Smooth muscle cell (in vitro differentiated cells): ENCODE measurements around the gene NUDCD3. TPM values are rescaled to one million over a fixed set of nuclear protein-coding genes. Genes with fewer than 3 reads are reported as not detected.

Experiments used
- DNase-seq: peaks from one replicate; lab custom pipeline; 2025; ENCODE audit not compliant: unreplicated experiment; lab: John Stamatoyannopoulos, UW
- H2AFZ ChIP-seq: fragments of 200-600 bp; sonication (generic); 2 replicates; pipeline ENCODE4 v1.6.0; 2016; ENCODE audit warnings: antibody characterized with exemption, low read depth, mild to moderate bottlenecking
- H3F3A ChIP-seq: fragments of 200-600 bp; sonication (generic); 2 replicates; pipeline ENCODE4 v1.6.0; 2017; ENCODE audit warnings: antibody characterized with exemption, low read depth
- H3K27ac ChIP-seq: fragments of 200-600 bp; sonication (generic); 2 replicates; pipeline ENCODE4 v1.5.1; 2016; ENCODE audit warnings: low read depth, mild to moderate bottlenecking
- H3K27me3 ChIP-seq: fragments of 200-600 bp; sonication (generic); 2 replicates; pipeline ENCODE4 v1.6.1; 2016; ENCODE audit warnings: low read depth, mild to moderate bottlenecking
- H3K36me3 ChIP-seq: fragments of 200-600 bp; sonication (generic); 2 replicates; pipeline ENCODE4 v1.5.1; 2016; ENCODE audit warnings: low read depth
- H3K4me1 ChIP-seq: fragments of 200-600 bp; sonication (generic); 2 replicates; pipeline ENCODE4 v1.5.1; 2016; ENCODE audit warnings: low read depth
- H3K4me2 ChIP-seq: fragments of 200-600 bp; sonication (generic); 2 replicates; pipeline ENCODE4 v1.6.0; 2016; ENCODE audit warnings: mild to moderate bottlenecking
- H3K4me3 ChIP-seq: fragments of 200-600 bp; sonication (generic); 2 replicates; pipeline ENCODE4 v1.5.1; 2016; ENCODE audit warnings: mild to moderate bottlenecking
- H3K79me2 ChIP-seq: fragments of 200-600 bp; sonication (generic); 2 replicates; pipeline ENCODE4 v1.6.0; 2016; ENCODE audit warnings: low read depth, mild to moderate bottlenecking
- H3K9ac ChIP-seq: fragments of 200-600 bp; sonication (generic); 2 replicates; pipeline ENCODE4 v1.6.0; 2016; ENCODE audit warnings: low read depth
- H3K9me3 ChIP-seq: fragments of 200-600 bp; sonication (generic); replicated peaks from 2 replicates; pipeline ENCODE4 v1.5.1; 2016; ENCODE audit warnings: low read depth
- H4K20me1 ChIP-seq: fragments of 200-600 bp; sonication (generic); 2 replicates; pipeline ENCODE4 v1.6.0; 2016; ENCODE audit warnings: low read depth
- WGBS: methylation state at CpG from one replicate; pipeline ENCODE4 v1.1.7; 2016; ENCODE audit warnings: low lambda C conversion rate; 5-methylcytosine and 5-hydroxymethylcytosine counted together
- polyA plus RNA-seq: library from polyadenylated mRNA; unstranded; fragments of >200 nt; fragmentation: Nextera tagmentation; extraction: Ambion mirVana; gene quantifications from 2 replicates; pipeline ENCODE4 v1.2.1, GENCODE V29; 2016
- total RNA-seq: library from RNA; depleted of rRNA; stranded (reverse); fragments of >200 nt; gene quantifications from 2 replicates; pipeline ENCODE4 v1.2.3, GENCODE V29; 2014
- TF ChIP-seq, protein P1 (sequence below): fragments of 200-600 bp; sonication (generic); IDR thresholded peaks from 2 replicates; pipeline ENCODE4 v1.5.1; 2017; ENCODE audit warnings: borderline replicate concordance, mild to moderate bottlenecking, antibody characterized with exemption; ENCODE audit not compliant: insufficient read depth, poor library complexity, severe bottlenecking

NUDCD3 gene
- total and polyA plus RNA-seq, 2 experiments from 2014 or later = 32.2 to 56.3 TPM

DNA sequence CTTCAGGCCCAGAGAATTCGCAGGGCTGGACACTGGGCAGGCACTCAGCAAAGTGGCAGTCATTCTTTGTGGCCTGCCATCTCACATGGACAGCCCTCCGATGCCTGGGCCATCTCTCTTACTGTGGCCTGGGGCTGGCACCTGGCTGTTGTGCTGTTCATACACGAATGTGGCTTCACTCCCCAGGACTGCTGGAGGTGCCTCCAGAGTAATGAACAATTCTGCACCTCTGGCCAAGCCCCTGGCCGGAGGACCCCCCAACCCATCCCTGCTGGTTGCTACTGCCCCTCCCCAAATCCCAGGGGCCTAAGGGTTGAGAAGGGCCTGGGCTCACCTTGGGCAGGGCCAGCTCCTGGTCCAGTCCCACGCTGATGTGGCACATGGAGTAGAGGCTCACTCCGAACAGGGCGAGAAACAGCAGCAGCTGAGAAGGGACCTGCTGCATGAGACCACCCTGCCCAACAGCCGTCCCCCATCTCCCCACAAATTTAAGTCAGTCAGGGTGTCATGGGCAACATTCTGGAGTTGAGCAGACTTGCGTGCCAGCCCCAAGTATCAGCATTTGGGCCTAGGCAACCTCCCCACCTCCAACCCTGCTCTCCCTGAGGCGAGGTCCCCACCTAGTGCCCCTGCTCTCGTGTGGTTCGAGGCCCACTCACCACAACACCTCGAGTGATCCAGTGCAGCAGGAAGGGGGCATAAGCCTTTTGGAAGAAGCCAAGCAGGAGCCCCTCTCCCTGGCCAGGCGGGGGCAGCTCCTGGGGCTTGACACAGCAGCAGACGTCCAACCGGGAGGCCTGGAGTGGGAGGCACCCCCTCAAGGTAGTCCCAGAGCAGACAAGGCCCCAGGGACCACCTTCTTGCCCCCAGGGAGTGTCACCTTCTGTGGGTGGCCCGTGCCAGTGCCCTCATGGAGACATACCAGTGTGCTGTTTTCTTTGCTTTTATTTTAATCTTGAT is 41.2 kb upstream of the NUDCD3 start:
- Histone ChIP-seq H3K9me3 (no peaks in the 10 kb centered on the region), H3K27me3 (no peaks in the 10 kb centered on the region), H3K4me2 (no peak overlapping the region), H3K79me2 (no peaks in the 10 kb centered on the region), H3K36me3 (no peaks in the 10 kb centered on the region), H3F3A (no peaks in the 10 kb centered on the region), H3K4me1 (no peaks in the 10 kb centered on the region), H2AFZ (no peak overlapping the region), H3K27ac (no peak overlapping the region), H4K20me1 (no peaks in the 10 kb centered on the region), H3K9ac (no peak overlapping the region), H3K4me3 (no peak overlapping the region)
- WGBS = 89% methylated on average over 17 of the region's 17 CpGs
- DNase-seq = no peak
- TF ChIP-seq, protein P1, sequence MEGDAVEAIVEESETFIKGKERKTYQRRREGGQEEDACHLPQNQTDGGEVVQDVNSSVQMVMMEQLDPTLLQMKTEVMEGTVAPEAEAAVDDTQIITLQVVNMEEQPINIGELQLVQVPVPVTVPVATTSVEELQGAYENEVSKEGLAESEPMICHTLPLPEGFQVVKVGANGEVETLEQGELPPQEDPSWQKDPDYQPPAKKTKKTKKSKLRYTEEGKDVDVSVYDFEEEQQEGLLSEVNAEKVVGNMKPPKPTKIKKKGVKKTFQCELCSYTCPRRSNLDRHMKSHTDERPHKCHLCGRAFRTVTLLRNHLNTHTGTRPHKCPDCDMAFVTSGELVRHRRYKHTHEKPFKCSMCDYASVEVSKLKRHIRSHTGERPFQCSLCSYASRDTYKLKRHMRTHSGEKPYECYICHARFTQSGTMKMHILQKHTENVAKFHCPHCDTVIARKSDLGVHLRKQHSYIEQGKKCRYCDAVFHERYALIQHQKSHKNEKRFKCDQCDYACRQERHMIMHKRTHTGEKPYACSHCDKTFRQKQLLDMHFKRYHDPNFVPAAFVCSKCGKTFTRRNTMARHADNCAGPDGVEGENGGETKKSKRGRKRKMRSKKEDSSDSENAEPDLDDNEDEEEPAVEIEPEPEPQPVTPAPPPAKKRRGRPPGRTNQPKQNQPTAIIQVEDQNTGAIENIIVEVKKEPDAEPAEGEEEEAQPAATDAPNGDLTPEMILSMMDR = no peak

DNA sequence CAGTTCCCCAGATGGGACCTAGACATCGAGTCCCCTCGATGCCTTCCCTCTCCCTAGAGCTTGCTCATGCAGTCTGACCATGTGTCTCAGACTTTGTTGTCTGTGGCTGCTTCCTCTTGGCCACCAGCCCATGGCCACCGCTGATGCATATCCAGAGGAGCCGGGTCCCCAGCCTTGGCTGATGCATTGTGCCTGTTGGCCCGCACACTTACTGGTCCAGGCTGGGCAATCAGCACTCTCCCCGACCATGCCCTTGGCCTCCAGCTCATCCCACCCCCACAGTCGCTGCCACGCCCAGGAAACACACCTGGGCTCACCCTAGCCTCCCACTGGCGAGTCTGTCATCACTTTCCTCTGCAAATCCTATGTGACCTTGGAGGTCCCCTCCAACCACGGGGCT is 40.5 kb upstream of the NUDCD3 start:
- H4K20me1 ChIP-seq = no peaks in the 10 kb centered on the region
- no peak overlapping the region for H2AFZ ChIP-seq
- DNase-seq = no peak
- no peaks in the 10 kb centered on the region for H3K79me2 ChIP-seq
- TF ChIP-seq, protein P1 = no peak
- H3K36me3 ChIP-seq = no peaks in the 10 kb centered on the region
- no peaks in the 10 kb centered on the region for H3K9me3 ChIP-seq
- WGBS = 85% methylated on average over 10 of the region's 10 CpGs
- H3K4me3 ChIP-seq = no peak overlapping the region
- no peak overlapping the region for H3K4me2 ChIP-seq
- H3K4me1 ChIP-seq = no peaks in the 10 kb centered on the region
- no peak overlapping the region for H3K9ac ChIP-seq
- no peaks in the 10 kb centered on the region for H3K27me3 ChIP-seq
- H3F3A ChIP-seq = no peaks in the 10 kb centered on the region
- H3K27ac ChIP-seq = no peak overlapping the region

DNA sequence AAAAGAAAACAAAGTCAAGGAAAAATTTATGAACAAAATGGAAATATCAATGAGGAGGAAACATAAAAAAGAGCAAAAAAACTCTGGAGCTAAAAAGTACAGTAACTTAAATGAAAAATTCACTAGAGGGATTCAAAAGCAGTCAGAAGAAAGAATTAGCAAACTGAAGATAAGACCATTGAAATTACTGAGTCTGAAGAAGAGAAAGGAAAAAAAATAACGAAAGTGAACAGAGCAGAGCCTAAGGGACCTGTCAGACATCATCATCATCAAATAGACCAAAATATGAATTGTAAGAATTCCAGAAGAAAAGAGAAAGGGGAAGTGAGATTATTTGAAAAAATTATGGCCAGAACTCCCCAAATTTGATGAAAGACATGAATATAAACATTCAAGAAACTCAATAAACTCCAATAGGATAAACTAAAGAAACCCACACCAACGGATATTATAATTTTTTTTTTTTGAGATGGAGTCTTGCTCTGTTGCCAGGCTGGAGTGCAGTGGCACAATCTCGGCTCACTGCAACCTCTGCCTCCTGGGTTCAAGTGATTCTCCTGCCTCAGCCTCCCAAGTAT is 34.4 kb upstream of the NUDCD3 start:
- DNase-seq = no peak
- no peak overlapping the region for H3K4me3 ChIP-seq

More for the DNA sequence above, 34.4 kb upstream of the NUDCD3 start:
- 73% methylated on average over 3 of the region's 3 CpGs for WGBS
- Histone ChIP-seq H3K4me2 (no peak overlapping the region), H3K79me2 (no peaks in the 10 kb centered on the region), H3K9me3 (no peaks in the 10 kb centered on the region), H4K20me1 (no peaks in the 10 kb centered on the region), H3K27ac (no peak overlapping the region), H2AFZ (no peak overlapping the region), H3K27me3 (no peaks in the 10 kb centered on the region), H3K9ac (no peak overlapping the region), H3F3A (no peaks in the 10 kb centered on the region), H3K4me1 (no peaks in the 10 kb centered on the region), H3K36me3 (no peaks in the 10 kb centered on the region)
- TF ChIP-seq, protein P1 = no peak
